Hepatocyte (in vitro differentiated cells): ENCODE measurements around the gene OCA2.

Source experiments
- CTCF ChIP-seq: fragments of 200-600 bp; sonication (generic); IDR thresholded peaks from 2 replicates; pipeline ENCODE4 v1.5.1; 2016; ENCODE audit warnings: antibody characterized with exemption, mild to moderate bottlenecking; ENCODE audit not compliant: poor library complexity
- EZH2 ChIP-seq: fragments of 200-600 bp; sonication (generic); IDR thresholded peaks from 2 replicates; pipeline ENCODE4 v1.6.1; 2016; ENCODE audit warnings: antibody characterized with exemption, mild to moderate bottlenecking, borderline replicate concordance

- no peak for TF ChIP-seq EZH2
- TF ChIP-seq CTCF, result no peak
These were observed 308.8 kb downstream of the OCA2 start for GRCh38 chr15:27790270-27790669.
